Neural cell (in vitro differentiated cells): ENCODE results near the gene STH. TPM values are rescaled to one million over a fixed set of nuclear protein-coding genes. Genes with fewer than 3 reads are reported as not detected.

Source experiments
- H2AFZ ChIP-seq: fragments of 200-600, 300-800 bp; sonication (generic), shearing (Covaris generic); 2 replicates; pipeline ENCODE4 v1.6.0; 2014; ENCODE audit warnings: low read depth, mild to moderate bottlenecking, antibody characterized with exemption, low read length, moderate library complexity
- H3F3A ChIP-seq: fragments of 200-600 bp; shearing (Covaris generic); 2 replicates; pipeline ENCODE4 v1.6.1; 2016; ENCODE audit warnings: mild to moderate bottlenecking, moderate library complexity, mixed read lengths, antibody characterized with exemption, low read length; ENCODE audit not compliant: insufficient read depth, poor library complexity, severe bottlenecking
- H3K27ac ChIP-seq: fragments of 200-600, 300-800 bp; sonication (generic), shearing (Covaris generic); 2 replicates; pipeline ENCODE4 v1.5.1; 2014; ENCODE audit warnings: mild to moderate bottlenecking, low read length, moderate library complexity
- H3K27me3 ChIP-seq: fragments of 300-800, 200-600 bp; sonication (generic), shearing (Covaris generic); 2 replicates; pipeline ENCODE4 v1.6.0; 2014; ENCODE audit warnings: mild to moderate bottlenecking, low read depth, low read length, moderate library complexity; ENCODE audit not compliant: insufficient read depth
- H3K36me3 ChIP-seq: fragments of 300-800, 200-600 bp; sonication (generic), shearing (Covaris generic); 2 replicates; pipeline ENCODE4 v1.5.1; 2014; ENCODE audit warnings: mild to moderate bottlenecking, antibody characterized with exemption, low read length, moderate library complexity; ENCODE audit not compliant: insufficient read depth
- H3K4me2 ChIP-seq: fragments of 300-800, 200-600 bp; sonication (generic), shearing (Covaris generic); 2 replicates; pipeline ENCODE4 v1.6.0; 2014; ENCODE audit warnings: mild to moderate bottlenecking, low read length
- H3K4me3 ChIP-seq: fragments of 300-800, 200-600 bp; sonication (generic), shearing (Covaris generic); 2 replicates; pipeline ENCODE4 v1.5.1; 2014; ENCODE audit warnings: mild to moderate bottlenecking, low read length, moderate library complexity
- H3K79me2 ChIP-seq: fragments of 200-600 bp; shearing (Covaris generic); replicated peaks from 2 replicates; pipeline ENCODE4 v1.6.0; 2014; ENCODE audit warnings: mild to moderate bottlenecking, low read length, moderate library complexity; ENCODE audit not compliant: insufficient read depth
- H3K9ac ChIP-seq: fragments of 300-800, 200-600 bp; sonication (generic), shearing (Covaris generic); 2 replicates; pipeline ENCODE4 v1.6.1; 2016; ENCODE audit warnings: mild to moderate bottlenecking, low read length, mixed read lengths
- H3K9me2 ChIP-seq: fragments of 200-600 bp; shearing (Covaris generic); 2 replicates; pipeline ENCODE4 v1.6.1; 2016; ENCODE audit warnings: mild to moderate bottlenecking, low read length, mixed read lengths; ENCODE audit not compliant: insufficient read depth
- H3K9me3 ChIP-seq: fragments of 200-600, 300-800 bp; sonication (generic), shearing (Covaris generic); 2 replicates; pipeline ENCODE4 v1.6.1; 2016; ENCODE audit warnings: mild to moderate bottlenecking, mixed run types, low read length, moderate library complexity, mixed read lengths
- H4K20me1 ChIP-seq: fragments of 200-600 bp; shearing (Covaris generic); 2 replicates; pipeline ENCODE4 v1.6.1; 2016; ENCODE audit warnings: mild to moderate bottlenecking, mixed run types; ENCODE audit not compliant: insufficient read depth
- EP300 ChIP-seq: fragments of 450-650 bp; conservative IDR thresholded peaks from 2 replicates; pipeline ENCODE4 v1.6.1; 2014; ENCODE audit warnings: antibody characterized with exemption, mild to moderate bottlenecking, moderate library complexity; ENCODE audit not compliant: poor library complexity, severe bottlenecking
- EZH2 ChIP-seq: fragments of 200-600, 300-800 bp; shearing (Covaris generic), sonication (generic); IDR thresholded peaks from 2 replicates; pipeline ENCODE4 v1.6.1; 2014; ENCODE audit warnings: antibody characterized with exemption, low read length, borderline replicate concordance, mild to moderate bottlenecking; ENCODE audit not compliant: insufficient read depth, poor library complexity, severe bottlenecking
- MXI1 ChIP-seq: fragments of 450-650 bp; conservative IDR thresholded peaks from 2 replicates; pipeline ENCODE4 v1.6.1; 2014; ENCODE audit warnings: antibody characterized with exemption, mild to moderate bottlenecking; ENCODE audit not compliant: poor library complexity, severe bottlenecking
- POLR2AphosphoS5 ChIP-seq: IDR thresholded peaks from 2 replicates; pipeline ENCODE4 v1.6.1; 2012
- RAD21 ChIP-seq: fragments of 450-650 bp; conservative IDR thresholded peaks from 2 replicates; pipeline ENCODE4 v1.6.1; 2014; ENCODE audit warnings: antibody characterized with exemption, mild to moderate bottlenecking, moderate library complexity
- REST ChIP-seq: IDR thresholded peaks from 2 replicates; pipeline ENCODE4 v1.6.1; 2012; ENCODE audit warnings: borderline replicate concordance
- SMC3 ChIP-seq: fragments of 450-650 bp; conservative IDR thresholded peaks from 2 replicates; pipeline ENCODE4 v1.6.1; 2014; ENCODE audit warnings: antibody characterized with exemption, mild to moderate bottlenecking, moderate library complexity; ENCODE audit not compliant: poor library complexity
- TAF1 ChIP-seq: IDR thresholded peaks from 2 replicates; pipeline ENCODE4 v1.6.1; 2012; ENCODE audit warnings: low read depth
- polyA plus RNA-seq: library from polyadenylated mRNA; depleted of rRNA; stranded (reverse); fragments of >200 nt; gene quantifications from 2 replicates; pipeline ENCODE4 v1.2.3, GENCODE V29; 2014
- TF ChIP-seq, protein P1 (sequence below): fragments of 450-650 bp; IDR thresholded peaks from 2 replicates; pipeline ENCODE4 v1.5.1; 2014; ENCODE audit warnings: antibody characterized with exemption, mild to moderate bottlenecking, moderate library complexity; ENCODE audit not compliant: poor library complexity, severe bottlenecking

The STH gene
- polyA plus RNA-seq, 1 donor from 2014 or later, result not detected

- no peak overlapping the region for H3K4me3 ChIP-seq
- H3K36me3 ChIP-seq, result peaks cover 24% of the 10 kb centered on the region
- no peaks in the 10 kb centered on the region for H3K9me3 ChIP-seq
- H3K27ac ChIP-seq, result no peak overlapping the region
- TF ChIP-seq EP300 (no peak), TAF1 (no peak), MXI1 (no peak), EZH2 (no peak), POLR2AphosphoS5 (no peak), SMC3 (no peak), REST (no peak), RAD21 (no peak)
- TF ChIP-seq, protein P1, sequence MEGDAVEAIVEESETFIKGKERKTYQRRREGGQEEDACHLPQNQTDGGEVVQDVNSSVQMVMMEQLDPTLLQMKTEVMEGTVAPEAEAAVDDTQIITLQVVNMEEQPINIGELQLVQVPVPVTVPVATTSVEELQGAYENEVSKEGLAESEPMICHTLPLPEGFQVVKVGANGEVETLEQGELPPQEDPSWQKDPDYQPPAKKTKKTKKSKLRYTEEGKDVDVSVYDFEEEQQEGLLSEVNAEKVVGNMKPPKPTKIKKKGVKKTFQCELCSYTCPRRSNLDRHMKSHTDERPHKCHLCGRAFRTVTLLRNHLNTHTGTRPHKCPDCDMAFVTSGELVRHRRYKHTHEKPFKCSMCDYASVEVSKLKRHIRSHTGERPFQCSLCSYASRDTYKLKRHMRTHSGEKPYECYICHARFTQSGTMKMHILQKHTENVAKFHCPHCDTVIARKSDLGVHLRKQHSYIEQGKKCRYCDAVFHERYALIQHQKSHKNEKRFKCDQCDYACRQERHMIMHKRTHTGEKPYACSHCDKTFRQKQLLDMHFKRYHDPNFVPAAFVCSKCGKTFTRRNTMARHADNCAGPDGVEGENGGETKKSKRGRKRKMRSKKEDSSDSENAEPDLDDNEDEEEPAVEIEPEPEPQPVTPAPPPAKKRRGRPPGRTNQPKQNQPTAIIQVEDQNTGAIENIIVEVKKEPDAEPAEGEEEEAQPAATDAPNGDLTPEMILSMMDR, result no peak
- H2AFZ ChIP-seq, result no peak overlapping the region
- no peak overlapping the region for H3K4me2 ChIP-seq
- no peaks in the 10 kb centered on the region for H3K27me3 ChIP-seq
- no peaks in the 10 kb centered on the region for H3F3A ChIP-seq
- no peaks in the 10 kb centered on the region for H3K79me2 ChIP-seq
- peaks cover 4% of the 10 kb centered on the region for H4K20me1 ChIP-seq
- H3K9ac ChIP-seq, result no peak overlapping the region
- no peaks in the 10 kb centered on the region for H3K9me2 ChIP-seq
Observed at GRCh38 chr17:46025510-46026165, 26.6 kb downstream of the STH start.

DNA sequence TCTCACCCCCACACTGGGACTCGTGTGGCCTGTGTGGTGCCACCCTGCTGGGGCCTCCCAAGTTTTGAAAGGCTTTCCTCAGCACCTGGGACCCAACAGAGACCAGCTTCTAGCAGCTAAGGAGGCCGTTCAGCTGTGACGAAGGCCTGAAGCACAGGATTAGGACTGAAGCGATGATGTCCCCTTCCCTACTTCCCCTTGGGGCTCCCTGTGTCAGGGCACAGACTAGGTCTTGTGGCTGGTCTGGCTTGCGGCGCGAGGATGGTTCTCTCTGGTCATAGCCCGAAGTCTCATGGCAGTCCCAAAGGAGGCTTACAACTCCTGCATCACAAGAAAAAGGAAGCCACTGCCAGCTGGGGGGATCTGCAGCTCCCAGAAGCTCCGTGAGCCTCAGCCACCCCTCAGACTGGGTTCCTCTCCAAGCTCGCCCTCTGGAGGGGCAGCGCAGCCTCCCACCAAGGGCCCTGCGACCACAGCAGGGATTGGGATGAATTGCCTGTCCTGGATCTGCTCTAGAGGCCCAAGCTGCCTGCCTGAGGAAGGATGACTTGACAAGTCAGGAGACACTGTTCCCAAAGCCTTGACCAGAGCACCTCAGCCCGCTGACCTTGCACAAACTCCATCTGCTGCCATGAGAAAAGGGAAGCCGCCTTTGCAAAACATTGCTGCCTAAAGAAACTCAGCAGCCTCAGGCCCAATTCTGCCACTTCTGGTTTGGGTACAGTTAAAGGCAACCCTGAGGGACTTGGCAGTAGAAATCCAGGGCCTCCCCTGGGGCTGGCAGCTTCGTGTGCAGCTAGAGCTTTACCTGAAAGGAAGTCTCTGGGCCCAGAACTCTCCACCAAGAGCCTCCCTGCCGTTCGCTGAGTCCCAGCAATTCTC lies 27.4 kb downstream of the STH start:
- Histone ChIP-seq H3K27ac (no peak overlapping the region), H3K9ac (no peak overlapping the region)

More for the DNA sequence above, 27.4 kb downstream of the STH start:
- no peaks in the 10 kb centered on the region for H3K9me2 ChIP-seq
- H3K27me3 ChIP-seq, result no peaks in the 10 kb centered on the region
- peaks cover 4% of the 10 kb centered on the region for H4K20me1 ChIP-seq
- no peak for TF ChIP-seq MXI1
- peaks cover 26% of the 10 kb centered on the region for H3K36me3 ChIP-seq
- no peaks in the 10 kb centered on the region for H3K9me3 ChIP-seq
- no peaks in the 10 kb centered on the region for H3F3A ChIP-seq
- H3K4me3 ChIP-seq, result no peak overlapping the region
- H3K4me2 ChIP-seq, result no peak overlapping the region
- H3K79me2 ChIP-seq, result no peaks in the 10 kb centered on the region
- no peak overlapping the region for H2AFZ ChIP-seq
